ENCODE data around the gene ALX4. TPM values are rescaled to one million over a fixed set of nuclear protein-coding genes. Genes with fewer than 3 reads are reported as not detected.

The ALX4 gene
- polyA plus RNA-seq, 1 experiment, result not detected

DNA sequence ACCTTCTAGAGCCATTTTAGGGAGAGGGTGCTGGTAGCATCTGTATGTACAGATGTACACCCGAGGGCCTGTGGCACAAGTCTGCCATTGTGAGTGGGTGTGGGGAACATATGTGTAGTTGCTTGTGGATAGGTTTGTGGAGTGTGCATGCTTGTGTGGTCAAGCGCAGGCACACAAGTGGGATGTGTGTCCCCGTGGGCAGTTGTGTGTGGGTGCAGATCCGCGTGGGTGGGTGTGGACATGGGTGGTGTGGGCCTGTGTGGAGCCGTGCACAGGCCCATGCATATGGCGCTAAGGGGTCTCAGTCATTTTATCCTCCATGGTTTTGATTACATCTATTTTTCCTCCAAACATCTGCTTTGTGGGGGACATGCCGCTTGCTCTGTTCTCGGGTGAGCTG is 28.8 kb downstream of the ALX4 start:
- DNase-seq (ENCODE audit: low read depth, low spot score), result no peak
- H3K27me3 ChIP-seq (ENCODE audit: control insufficient read depth, insufficient read depth, low read length), result peaks cover 13% of the 10 kb centered on the region
- H3K9me3 ChIP-seq (ENCODE audit: control insufficient read depth, insufficient read depth, low read length), result no peaks in the 10 kb centered on the region; the same call in 1 of the 2 replicates
- TF ChIP-seq, protein P1, sequence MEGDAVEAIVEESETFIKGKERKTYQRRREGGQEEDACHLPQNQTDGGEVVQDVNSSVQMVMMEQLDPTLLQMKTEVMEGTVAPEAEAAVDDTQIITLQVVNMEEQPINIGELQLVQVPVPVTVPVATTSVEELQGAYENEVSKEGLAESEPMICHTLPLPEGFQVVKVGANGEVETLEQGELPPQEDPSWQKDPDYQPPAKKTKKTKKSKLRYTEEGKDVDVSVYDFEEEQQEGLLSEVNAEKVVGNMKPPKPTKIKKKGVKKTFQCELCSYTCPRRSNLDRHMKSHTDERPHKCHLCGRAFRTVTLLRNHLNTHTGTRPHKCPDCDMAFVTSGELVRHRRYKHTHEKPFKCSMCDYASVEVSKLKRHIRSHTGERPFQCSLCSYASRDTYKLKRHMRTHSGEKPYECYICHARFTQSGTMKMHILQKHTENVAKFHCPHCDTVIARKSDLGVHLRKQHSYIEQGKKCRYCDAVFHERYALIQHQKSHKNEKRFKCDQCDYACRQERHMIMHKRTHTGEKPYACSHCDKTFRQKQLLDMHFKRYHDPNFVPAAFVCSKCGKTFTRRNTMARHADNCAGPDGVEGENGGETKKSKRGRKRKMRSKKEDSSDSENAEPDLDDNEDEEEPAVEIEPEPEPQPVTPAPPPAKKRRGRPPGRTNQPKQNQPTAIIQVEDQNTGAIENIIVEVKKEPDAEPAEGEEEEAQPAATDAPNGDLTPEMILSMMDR (IDR thresholded peaks at IDR 0.05; ENCODE audit: low read depth, low read length), result no peak
- no peak overlapping the region for H3K4me3 ChIP-seq (ENCODE audit: low read depth, low read length)
- CTCF ChIA-PET, result no interaction called here
- H3K27ac ChIP-seq (ENCODE audit: low read depth, low read length), result no peak overlapping the region
- POLR2A ChIA-PET, result no interaction called here

DNA sequence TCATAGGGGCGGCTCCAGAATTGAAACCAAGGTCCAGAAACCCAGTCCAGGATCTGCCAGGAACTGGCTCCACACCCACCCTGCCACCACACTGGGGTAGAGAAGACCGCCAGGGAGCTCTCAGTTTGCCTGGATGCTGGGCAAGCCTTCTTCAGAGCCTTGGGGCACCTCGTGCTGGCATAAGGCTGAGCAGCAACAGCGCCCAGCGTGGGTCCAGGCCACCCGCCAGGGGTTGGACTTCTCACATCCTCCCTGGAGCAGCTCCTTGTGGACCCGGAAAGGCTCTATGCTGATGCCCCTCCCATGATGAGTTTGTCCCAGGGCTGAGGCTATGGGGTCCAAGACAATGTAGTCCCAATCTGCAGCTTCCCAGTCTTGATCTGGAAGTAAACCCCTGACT is 29.7 kb downstream of the ALX4 start:
- POLR2A ChIA-PET, result no interaction called here
- CTCF ChIA-PET, result interaction anchor here (1.2 kb wide), 1 partner anchor 170 kb away, joined by 3 read pairs; no protein-coding TSS in a partner anchor

DNA sequence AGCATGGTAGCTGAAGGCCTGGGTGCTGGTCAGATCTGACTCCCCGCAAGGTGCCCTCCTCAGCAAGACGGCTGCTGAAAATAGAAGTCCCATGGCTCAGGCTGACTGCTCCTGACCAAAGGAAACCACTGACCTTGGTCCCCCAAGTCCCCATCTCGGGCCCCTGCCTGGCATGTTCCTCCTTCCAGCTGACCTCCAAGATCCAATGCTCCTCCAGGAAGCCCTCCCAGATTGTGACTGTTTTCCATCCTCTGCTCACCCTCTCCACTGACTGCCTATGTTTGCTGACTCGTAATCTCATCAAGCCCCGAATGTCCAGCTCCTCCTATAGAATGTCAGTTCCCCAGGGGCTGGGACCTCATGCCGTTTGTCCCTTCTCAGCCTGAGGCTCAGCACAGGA is 30.5 kb downstream of the ALX4 start:
- TF ChIP-seq, protein P1 (IDR thresholded peaks at IDR 0.05; ENCODE audit: low read depth, low read length), result no peak
- no peak overlapping the region for H3K4me3 ChIP-seq (ENCODE audit: low read depth, low read length)
- H3K27ac ChIP-seq (ENCODE audit: low read depth, low read length), result no peak overlapping the region
- H3K9me3 ChIP-seq (ENCODE audit: control insufficient read depth, insufficient read depth, low read length), result peaks cover 3% of the 10 kb centered on the region; the same call in 1 of the 2 replicates
- peaks cover 13% of the 10 kb centered on the region for H3K27me3 ChIP-seq (ENCODE audit: control insufficient read depth, insufficient read depth, low read length)
- no peak for DNase-seq (ENCODE audit: low read depth, low spot score)
- ChIA-PET POLR2A (no interaction called here), CTCF (interaction anchor here (1.2 kb wide), 1 partner anchor 169 kb away, joined by 3 read pairs; no protein-coding TSS in a partner anchor)

More for the DNA sequence above, 29.7 kb downstream of the ALX4 start:
- Histone ChIP-seq H3K27ac (ENCODE audit: low read depth, low read length) (no peak overlapping the region), H3K27me3 (ENCODE audit: control insufficient read depth, insufficient read depth, low read length) (peaks cover 13% of the 10 kb centered on the region), H3K4me3 (ENCODE audit: low read depth, low read length) (no peak overlapping the region), H3K9me3 (ENCODE audit: control insufficient read depth, insufficient read depth, low read length) (peaks cover 2% of the 10 kb centered on the region; the same call in 1 of the 2 replicates)
- TF ChIP-seq, protein P1 (IDR thresholded peaks at IDR 0.05; ENCODE audit: low read depth, low read length), result no peak
- DNase-seq (ENCODE audit: low read depth, low spot score), result no peak

DNA sequence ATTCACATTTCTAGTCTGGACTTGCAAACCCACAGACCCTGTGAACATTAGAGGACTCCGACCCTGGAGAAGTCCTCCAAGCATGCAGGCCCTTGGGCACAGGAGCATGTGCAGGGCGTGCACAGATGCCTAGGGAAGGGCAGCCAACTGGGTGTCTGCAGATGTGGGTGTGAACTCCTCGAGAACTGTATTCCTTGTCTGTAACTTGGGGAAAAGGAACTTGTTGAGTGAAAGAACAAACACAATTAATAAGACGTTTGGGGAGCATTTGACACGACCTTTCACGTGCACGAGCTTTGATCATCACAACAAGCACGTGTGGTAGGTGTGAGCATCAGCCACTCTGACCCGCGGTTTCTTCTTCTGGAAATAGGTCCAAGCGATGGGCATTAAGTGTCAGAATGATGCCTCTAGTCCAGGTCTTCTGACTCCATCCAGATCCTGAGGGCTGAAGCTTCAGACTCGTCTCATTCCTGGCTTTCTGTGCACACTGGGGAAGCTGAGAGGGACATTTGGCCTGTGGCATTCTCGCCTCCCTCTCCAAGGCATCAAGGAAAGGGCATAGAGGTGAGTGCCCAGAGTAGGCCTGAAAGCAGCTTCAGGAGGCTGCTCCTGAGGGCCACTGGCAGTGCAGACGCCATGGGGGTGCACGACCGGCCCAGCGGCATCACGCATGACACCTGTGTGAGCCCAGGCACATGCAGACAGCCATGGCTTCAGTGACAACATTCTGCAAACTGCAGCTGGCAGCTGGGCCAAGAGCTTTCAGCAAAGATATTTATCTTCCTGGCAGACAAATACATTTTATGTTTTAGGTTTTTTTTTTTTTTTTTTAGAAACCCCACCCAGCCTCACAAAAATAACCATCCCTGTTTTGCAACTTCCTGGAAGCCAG is 32.5 kb downstream of the ALX4 start:
- POLR2A ChIA-PET, result no interaction called here
- no peak for DNase-seq (ENCODE audit: low read depth, low spot score)

More for the DNA sequence above, 32.5 kb downstream of the ALX4 start:
- Histone ChIP-seq H3K9me3 (ENCODE audit: control insufficient read depth, insufficient read depth, low read length) (peaks cover 3% of the 10 kb centered on the region; the same call in 1 of the 2 replicates), H3K27ac (ENCODE audit: low read depth, low read length) (no peak overlapping the region), H3K27me3 (ENCODE audit: control insufficient read depth, insufficient read depth, low read length) (peaks cover 13% of the 10 kb centered on the region), H3K4me3 (ENCODE audit: low read depth, low read length) (no peak overlapping the region)
- TF ChIP-seq, protein P1 (IDR thresholded peaks at IDR 0.05; ENCODE audit: low read depth, low read length), result no peak
- CTCF ChIA-PET, result interaction anchor here (1.2 kb wide), 1 partner anchor 8 kb away, joined by 3 read pairs; no protein-coding TSS in a partner anchor
